K562 (cell line): ENCODE results near the gene SKOR1. TPM values are rescaled to one million over a fixed set of nuclear protein-coding genes. Genes with fewer than 3 reads are reported as not detected.

Experiments
- ATAC-seq: fragments of 200-7000 bp; cut with Tn5 transposase; 3 replicates; pipeline ENCODE4 v1.9.1; 2020; ENCODE audit warnings: moderate library complexity
- BruUV-seq: library from RNA; stranded (reverse); fragments of 400-500 nt; replicated peaks from 2 replicates; lab custom pipeline; 2021; lab: Mats Ljungman, UMichigan
- CTCF ChIA-PET: fragments of 300-600 bp; formaldehyde crosslinking; extraction: SDS; loops from one replicate; lab custom pipeline; 2021; ENCODE audit warnings: low intra/inter-chr PET ratio; lab: Yijun Ruan, JAX
- POLR2A ChIA-PET: fragments of 300-600, 350-650 bp; sonication (Branson Sonifier 250); formaldehyde crosslinking; extraction: SDS; loops from one replicate; lab custom pipeline; 2021; ENCODE audit warnings: antibody characterized with exemption, inconsistent platforms; lab: Yijun Ruan, JAX
- DNase-seq, 4 experiments: peaks; one replicate each; pipeline versions ENCODE4 v3.0.0 to v3.0.0-alpha.2; 2011 to 2018; ENCODE audit warnings: low spot score in 3 of 4, mixed read lengths in 3 of 4; ENCODE audit errors: extremely low read depth in 1 of 4
- FAIRE-seq: peaks from 2 replicates; lab custom pipeline; 2011; peaks lifted over from hg19 to GRCh38; lab: Jason Lieb, UNC
- H2AFZ ChIP-seq: 2 replicates; pipeline ENCODE4 v1.6.0; 2011; ENCODE audit warnings: low read depth, low read length, control low read depth, inconsistent platforms
- H3K27ac ChIP-seq: fragments of 200-600 bp; 3 replicates; pipeline ENCODE4 v1.8.0; 2011; ENCODE audit warnings: low read depth, mild to moderate bottlenecking, control low read depth, inconsistent platforms, low read length, moderate library complexity, mixed read lengths; ENCODE audit errors: extremely low read depth
- H3K27me3 ChIP-seq, 2 experiments: fragments of 300-600 bp in 1 of 2; 2 replicates in 1 of 2; 3 replicates in 1 of 2; pipeline versions ENCODE4 v1.6.0 to v1.8.0; 2011; ENCODE audit warnings: inconsistent platforms in 2 of 2, low read length in 2 of 2, mild to moderate bottlenecking in 1 of 2, mixed read lengths in 1 of 2, moderate library complexity in 1 of 2; ENCODE audit not compliant: control insufficient read depth in 2 of 2, insufficient read depth in 2 of 2
- H3K36me3 ChIP-seq: fragments of 300-600 bp; 3 replicates; pipeline ENCODE4 v1.8.0; 2011; ENCODE audit warnings: mild to moderate bottlenecking, low read length, inconsistent platforms; ENCODE audit not compliant: control insufficient read depth, insufficient read depth
- H3K4me1 ChIP-seq, 2 experiments: fragments of 200-600 bp in 1 of 2; replicated peaks in 1 of 2; 2 replicates in 1 of 2; 3 replicates in 1 of 2; pipeline versions ENCODE4 v1.5.1 to v1.8.0; 2011; ENCODE audit warnings: inconsistent platforms in 2 of 2, low read length in 2 of 2, mild to moderate bottlenecking in 1 of 2, mixed read lengths in 1 of 2, moderate library complexity in 1 of 2; ENCODE audit not compliant: control insufficient read depth in 2 of 2, insufficient read depth in 2 of 2
- H3K4me2 ChIP-seq: 2 replicates; pipeline ENCODE4 v1.6.1; 2011; ENCODE audit warnings: low read length, control low read depth, inconsistent platforms, mixed read lengths; ENCODE audit not compliant: insufficient read depth
- H3K4me3 ChIP-seq: fragments of 200-600 bp; sonication (generic), shearing (Covaris generic); 2 replicates; pipeline ENCODE4 v1.5.1; 2016; ENCODE audit warnings: control low read depth, inconsistent platforms
- H3K79me2 ChIP-seq: fragments of 200-600 bp; 3 replicates; pipeline ENCODE4 v1.8.0; 2011; ENCODE audit warnings: low read length, inconsistent platforms; ENCODE audit not compliant: control insufficient read depth, insufficient read depth
- H3K9ac ChIP-seq, 2 experiments: 2 replicates each; pipeline versions ENCODE4 v1.6.0 to v1.6.1; 2011; ENCODE audit warnings: low read depth in 2 of 2, low read length in 2 of 2, control low read depth in 1 of 2, inconsistent platforms in 1 of 2, mild to moderate bottlenecking in 1 of 2, mixed read lengths in 1 of 2; ENCODE audit not compliant: insufficient read depth in 1 of 2
- H3K9me1 ChIP-seq: one replicate; pipeline ENCODE4 v1.6.0; 2011; ENCODE audit warnings: inconsistent platforms, mild to moderate bottlenecking, low read length, moderate library complexity; ENCODE audit not compliant: control insufficient read depth, insufficient read depth
- H3K9me3 ChIP-seq: replicated peaks from 2 replicates; pipeline ENCODE4 v1.5.1; 2011; ENCODE audit warnings: low read depth, low read length, inconsistent platforms; ENCODE audit not compliant: control insufficient read depth, insufficient read depth
- H4K20me1 ChIP-seq: replicated peaks from 2 replicates; pipeline ENCODE4 v1.6.1; 2011; ENCODE audit warnings: low read length, inconsistent platforms, mixed read lengths; ENCODE audit not compliant: control insufficient read depth, insufficient read depth
- ATF7 ChIP-seq: fragments of 450-650 bp; IDR thresholded peaks from 2 replicates; pipeline ENCODE4 v1.7.1; 2014; ENCODE audit warnings: mild to moderate bottlenecking, moderate library complexity
- BRCA1 ChIP-seq, 2 experiments: fragments of 450-650 bp in 1 of 2; sonication (generic) in 1 of 2; formaldehyde crosslinking in 1 of 2; IDR thresholded peaks; 2 replicates each; pipeline versions ENCODE4 v1.5.0 to v1.6.1; 2017 to 2020; ENCODE audit warnings: mild to moderate bottlenecking in 1 of 2, missing genetic modification reagents in 1 of 2
- BRF1 ChIP-seq: IDR thresholded peaks from 3 replicates; pipeline ENCODE4 v1.6.1; 2011; ENCODE audit warnings: borderline replicate concordance, mild to moderate bottlenecking; ENCODE audit not compliant: insufficient read length; ENCODE audit errors: extremely low read depth
- CBX5 ChIP-seq: IDR thresholded peaks from 2 replicates; pipeline ENCODE4 v1.6.1; 2014; ENCODE audit warnings: low read depth, borderline replicate concordance
- GTF2A2 ChIP-seq: IDR thresholded peaks from 2 replicates; pipeline ENCODE4 v1.6.1; 2016; ENCODE audit warnings: mild to moderate bottlenecking, missing genetic modification characterization, missing compliant biosample characterization
- NFXL1 ChIP-seq: fragments of 450-650 bp; formaldehyde crosslinking; IDR thresholded peaks from 2 replicates; pipeline ENCODE4 v1.4.0; 2021; ENCODE audit warnings: mild to moderate bottlenecking
- NONO ChIP-seq, 2 experiments: fragments of 200-400 bp in 1 of 2; fragments of 450-650 bp in 1 of 2; formaldehyde crosslinking in 1 of 2; IDR thresholded peaks; 2 replicates each; pipeline ENCODE4 v1.6.1; 2017; ENCODE audit warnings: low read depth in 2 of 2, mild to moderate bottlenecking in 2 of 2, moderate library complexity in 2 of 2, low read length in 1 of 2
- NR2C1 ChIP-seq, 2 experiments: fragments of 450-650 bp; IDR thresholded peaks; 2 replicates each; pipeline ENCODE4 v1.6.1; 2017; ENCODE audit warnings: mild to moderate bottlenecking in 2 of 2, antibody characterized with exemption in 1 of 2, inconsistent platforms in 1 of 2, missing compliant biosample characterization in 1 of 2, missing genetic modification characterization in 1 of 2
- WHSC1 ChIP-seq: IDR thresholded peaks from one replicate; pipeline ENCODE4 v1.6.1; 2012; ENCODE audit warnings: low read length, control low read depth, inconsistent platforms
- YBX1 ChIP-seq: fragments of 450-650 bp; IDR thresholded peaks from 2 replicates; pipeline ENCODE4 v1.7.1; 2016; ENCODE audit warnings: mild to moderate bottlenecking
- ZNF347 ChIP-seq: fragments of 450-650 bp; formaldehyde crosslinking; IDR thresholded peaks from 2 replicates; pipeline ENCODE4 v1.4.0; 2020; ENCODE audit warnings: low read depth, mild to moderate bottlenecking, moderate library complexity
- ZNF445 ChIP-seq: fragments of 250-450 bp; sonication (Bioruptor Pico); IDR thresholded peaks from 2 replicates; pipeline ENCODE4 v1.4.0; 2020; ENCODE audit warnings: low read depth, mild to moderate bottlenecking, moderate library complexity
- WGBS: fragments of 100-300 bp; shearing (Covaris generic); methylation state at CpG from one replicate; pipeline ENCODE4 v1.1.6; 2016; ENCODE audit warnings: low coverage, mixed read lengths; ENCODE audit not compliant: insufficient coverage; ENCODE audit errors: missing lambda C conversion rate; 5-methylcytosine and 5-hydroxymethylcytosine counted together
- in situ Hi-C: fragments of 300-500 bp; cut with MboI; formaldehyde crosslinking; loops from 4 replicates; pipeline ENCODE4 v1.15.0; 2018; ENCODE audit warnings: inconsistent platforms, mixed read lengths
- intact Hi-C: fragments of 100-400 bp; cut with micrococcal nuclease; formaldehyde crosslinking; loops from 2 replicates; pipeline ENCODE4 v1.14.2; 2022
- polyA plus RNA-seq, 8 experiments: library from polyadenylated mRNA; depleted of rRNA in 4 of 8; stranded (reverse) in 5 of 8; unstranded in 3 of 8; fragments of >200 nt; fragmentation: Nextera tagmentation in 2 of 8; fragmentation: Illumina TruSeq in 1 of 8; extraction: Ambion mirVana in 2 of 8; extraction: Trizol in 1 of 8; gene quantifications; 2 replicates each; pipeline versions ENCODE4 v1.2.1 to v1.2.3, GENCODE V29; 2011 to 2014; ENCODE audit warnings: inconsistent platforms in 1 of 8, missing spikeins in 1 of 8
- total RNA-seq, 7 experiments: library from RNA; depleted of rRNA in 6 of 7; stranded (reverse); fragments of >200 nt in 6 of 7; fragmentation: Illumina TruSeq in 2 of 7; extraction: Trizol in 2 of 7; gene quantifications; 2 replicates each; pipeline versions ENCODE4 v1.2.1 to v1.2.3, GENCODE V29; 2011 to 2021; ENCODE audit warnings: low replicate concordance in 1 of 7
- TF ChIP-seq, protein P1 (sequence below), 2 experiments: fragments of 250-450 bp in 1 of 2; fragments of 450-650 bp in 1 of 2; sonication (Bioruptor Pico) in 1 of 2; IDR thresholded peaks; 2 replicates each; pipeline versions ENCODE4 v1.6.1 to v1.8.0; 2016 to 2021; ENCODE audit warnings: mild to moderate bottlenecking in 2 of 2, moderate library complexity in 2 of 2, missing compliant biosample characterization in 1 of 2, missing genetic modification characterization in 1 of 2
- TF ChIP-seq, protein P2 (sequence below): fragments of 250-450 bp; sonication (Bioruptor Pico); IDR thresholded peaks from 2 replicates; pipeline ENCODE4 v1.6.1; 2021; ENCODE audit warnings: mild to moderate bottlenecking
- TF ChIP-seq, protein P3 (sequence below): fragments of 250-450 bp; sonication (Bioruptor Pico); IDR thresholded peaks from 2 replicates; pipeline ENCODE4 v1.8.0; 2021; ENCODE audit warnings: moderate library complexity, mild to moderate bottlenecking, inconsistent platforms
- TF ChIP-seq, protein P4 (sequence below), 2 experiments: IDR thresholded peaks; 2 replicates each; pipeline ENCODE4 v1.6.1; 2011; ENCODE audit warnings: borderline replicate concordance in 1 of 2, control low read depth in 1 of 2, low read depth in 1 of 2, low read length in 1 of 2, mild to moderate bottlenecking in 1 of 2, mixed read lengths in 1 of 2, moderate library complexity in 1 of 2; ENCODE audit not compliant: insufficient read depth in 1 of 2, insufficient read length in 1 of 2, poor library complexity in 1 of 2, severe bottlenecking in 1 of 2; ENCODE audit errors: extremely low read depth in 1 of 2
- TF ChIP-seq, protein P5 (sequence below): fragments of 200-800 bp; sonication (Bioruptor generic); IDR thresholded peaks from 2 replicates; pipeline ENCODE4 v1.6.1; 2017; ENCODE audit warnings: missing genetic modification characterization, missing compliant biosample characterization

SKOR1 gene
- total and polyA plus RNA-seq, 9 of the 15 experiments (the other 6 are each of a cell fraction or from before 2014, with no cell fraction given): 0.04 to 0.41 (median 0.09) TPM; not detected in 3

DNA sequence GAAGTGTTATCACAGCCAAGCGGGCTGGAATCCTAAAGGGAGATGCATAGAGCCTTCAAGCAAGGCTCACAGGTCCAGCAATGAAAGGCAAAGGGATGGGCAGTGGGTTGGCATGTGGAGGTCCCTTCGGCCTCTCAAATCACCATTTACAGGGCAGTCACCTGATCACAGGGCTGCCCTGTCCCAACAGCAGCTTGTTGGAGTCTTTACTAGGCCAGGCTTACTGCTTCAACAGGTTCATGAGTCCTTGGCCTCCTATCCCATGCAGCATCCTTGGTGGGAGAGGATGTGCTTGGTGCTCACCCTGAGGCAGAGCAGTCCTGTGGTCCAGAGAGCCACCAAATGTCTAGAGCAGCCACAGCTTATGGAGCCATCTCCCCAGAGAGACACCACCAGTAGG, 24.2 kb upstream of the SKOR1 start:
- Histone ChIP-seq H3K79me2 (no peaks in the 10 kb centered on the region), H3K4me2 (no peak overlapping the region), H4K20me1 (peaks cover 11% of the 10 kb centered on the region; the same call in 1 of the 2 replicates), H3K4me3 (no peak overlapping the region), H3K27ac (no peak overlapping the region), H3K9me1 (peaks cover 11% of the 10 kb centered on the region), H2AFZ (no peak overlapping the region), H3K27me3 (no peaks in the 10 kb centered on the region), H3K4me1 (peaks cover 17 to 29% of the 10 kb centered on the region in 2 experiments), H3K9me3 (no peaks in the 10 kb centered on the region), H3K36me3 (no peaks in the 10 kb centered on the region), H3K9ac (no peak overlapping the region)
- intact Hi-C loops (no loop called here), in situ Hi-C loops (no loop called here)
- ChIA-PET POLR2A (no interaction called here), CTCF (no interaction called here)
- FAIRE-seq: no peak
- WGBS: 57% methylated on average over 2 of the region's 2 CpGs
- ATAC-seq: no peak
- BruUV-seq: no TSS peak
- no peak for DNase-seq
- TF ChIP-seq ZNF445 (CRISPR knock-in tag) (no peak), NR2C1 (IDR thresholded peaks at IDR 0.05) (no peak), NR2C1 (tag; IDR thresholded peaks at IDR 0.05) (no peak), GTF2A2 (tag) (no peak), BRCA1 (IDR thresholded peaks at IDR 0.05) (no peak), BRCA1 (CRISPR knock-in tag; IDR thresholded peaks at IDR 0.05) (no peak), NONO (IDR thresholded peaks at IDR 0.05; ENCODE audit: low read depth in 2 of 2, low read length in 1 of 2) (no peak), ATF7 (no peak), NFXL1 (no peak), YBX1 (no peak), BRF1 (no peak), ZNF347 (CRISPR knock-in tag) (no peak), WHSC1 (no peak), CBX5 (no peak)
- TF ChIP-seq, protein P1, sequence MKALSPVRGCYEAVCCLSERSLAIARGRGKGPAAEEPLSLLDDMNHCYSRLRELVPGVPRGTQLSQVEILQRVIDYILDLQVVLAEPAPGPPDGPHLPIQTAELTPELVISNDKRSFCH (CRISPR knock-in tag; IDR thresholded peaks at IDR 0.05): no peak
- TF ChIP-seq, protein P1 (tag; IDR thresholded peaks at IDR 0.05): no peak
- TF ChIP-seq, protein P2, sequence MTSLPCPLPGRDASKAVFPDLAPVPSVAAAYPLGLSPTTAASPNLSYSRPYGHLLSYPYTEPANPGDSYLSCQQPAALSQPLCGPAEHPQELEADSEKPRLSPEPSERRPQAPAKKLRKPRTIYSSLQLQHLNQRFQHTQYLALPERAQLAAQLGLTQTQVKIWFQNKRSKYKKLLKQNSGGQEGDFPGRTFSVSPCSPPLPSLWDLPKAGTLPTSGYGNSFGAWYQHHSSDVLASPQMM (CRISPR knock-in tag): no peak
- TF ChIP-seq, protein P3, sequence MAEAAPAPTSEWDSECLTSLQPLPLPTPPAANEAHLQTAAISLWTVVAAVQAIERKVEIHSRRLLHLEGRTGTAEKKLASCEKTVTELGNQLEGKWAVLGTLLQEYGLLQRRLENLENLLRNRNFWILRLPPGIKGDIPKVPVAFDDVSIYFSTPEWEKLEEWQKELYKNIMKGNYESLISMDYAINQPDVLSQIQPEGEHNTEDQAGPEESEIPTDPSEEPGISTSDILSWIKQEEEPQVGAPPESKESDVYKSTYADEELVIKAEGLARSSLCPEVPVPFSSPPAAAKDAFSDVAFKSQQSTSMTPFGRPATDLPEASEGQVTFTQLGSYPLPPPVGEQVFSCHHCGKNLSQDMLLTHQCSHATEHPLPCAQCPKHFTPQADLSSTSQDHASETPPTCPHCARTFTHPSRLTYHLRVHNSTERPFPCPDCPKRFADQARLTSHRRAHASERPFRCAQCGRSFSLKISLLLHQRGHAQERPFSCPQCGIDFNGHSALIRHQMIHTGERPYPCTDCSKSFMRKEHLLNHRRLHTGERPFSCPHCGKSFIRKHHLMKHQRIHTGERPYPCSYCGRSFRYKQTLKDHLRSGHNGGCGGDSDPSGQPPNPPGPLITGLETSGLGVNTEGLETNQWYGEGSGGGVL (CRISPR knock-in tag): no peak
- TF ChIP-seq, protein P4, sequence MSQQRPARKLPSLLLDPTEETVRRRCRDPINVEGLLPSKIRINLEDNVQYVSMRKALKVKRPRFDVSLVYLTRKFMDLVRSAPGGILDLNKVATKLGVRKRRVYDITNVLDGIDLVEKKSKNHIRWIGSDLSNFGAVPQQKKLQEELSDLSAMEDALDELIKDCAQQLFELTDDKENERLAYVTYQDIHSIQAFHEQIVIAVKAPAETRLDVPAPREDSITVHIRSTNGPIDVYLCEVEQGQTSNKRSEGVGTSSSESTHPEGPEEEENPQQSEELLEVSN (IDR thresholded peaks at IDR 0.05; ENCODE audit: borderline replicate concordance in 1 of 2, extremely low read depth in 1 of 2, insufficient read depth in 1 of 2, insufficient read length in 1 of 2, low read depth in 1 of 2, low read length in 1 of 2, poor library complexity in 1 of 2, severe bottlenecking in 1 of 2): no peak
- TF ChIP-seq, protein P5, sequence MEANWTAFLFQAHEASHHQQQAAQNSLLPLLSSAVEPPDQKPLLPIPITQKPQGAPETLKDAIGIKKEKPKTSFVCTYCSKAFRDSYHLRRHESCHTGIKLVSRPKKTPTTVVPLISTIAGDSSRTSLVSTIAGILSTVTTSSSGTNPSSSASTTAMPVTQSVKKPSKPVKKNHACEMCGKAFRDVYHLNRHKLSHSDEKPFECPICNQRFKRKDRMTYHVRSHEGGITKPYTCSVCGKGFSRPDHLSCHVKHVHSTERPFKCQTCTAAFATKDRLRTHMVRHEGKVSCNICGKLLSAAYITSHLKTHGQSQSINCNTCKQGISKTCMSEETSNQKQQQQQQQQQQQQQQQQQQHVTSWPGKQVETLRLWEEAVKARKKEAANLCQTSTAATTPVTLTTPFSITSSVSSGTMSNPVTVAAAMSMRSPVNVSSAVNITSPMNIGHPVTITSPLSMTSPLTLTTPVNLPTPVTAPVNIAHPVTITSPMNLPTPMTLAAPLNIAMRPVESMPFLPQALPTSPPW (CRISPR knock-in tag): no peak
